Left cardiac atrium (tissue), 4 donors: ENCODE results near the gene DIAPH3. TPM values are rescaled to one million over a fixed set of nuclear protein-coding genes. Genes with fewer than 3 reads are reported as not detected.

ENCODE experiments used
- ATAC-seq, 2 donors: fragments of 200-7000 bp; cut with Tn5 transposase; one replicate each; pipeline ENCODE4 v1.9.1; 2020; ENCODE audit warnings: mild to moderate bottlenecking in 2 of 2, moderate library complexity in 2 of 2
- DNase-seq: peaks from one replicate; pipeline ENCODE4 v3.0.0-alpha.2; 2020
- intact Hi-C, 2 donors: fragments of 100-400 bp; cut with DNase I; formaldehyde crosslinking; loops; one replicate each; pipeline versions ENCODE4 v1.14.1 to v1.15.1; 2022 to 2023
- total RNA-seq, 2 donors: library from RNA; stranded (reverse); fragmentation: NEBNext Ultra II Directional; extraction: Animal tissue kit (Norgen Biotek cat#: 25700); gene quantifications; one replicate each; pipeline ENCODE4 v1.2.1, GENCODE V29; 2021
- donor health status: DM: no; HTN: yes; CAD: no.
- donor health status: DM: no; HTN: yes; CAD: no; lungs with severe emphysema.
- donor health status: DM: yes; HTN: yes; CAD: no.
- donor health status: Dilated cardiomyopathy.

Gene DIAPH3
- total RNA-seq, 2 donors from 2014 or later: 0.26 to 0.50 TPM

DNA sequence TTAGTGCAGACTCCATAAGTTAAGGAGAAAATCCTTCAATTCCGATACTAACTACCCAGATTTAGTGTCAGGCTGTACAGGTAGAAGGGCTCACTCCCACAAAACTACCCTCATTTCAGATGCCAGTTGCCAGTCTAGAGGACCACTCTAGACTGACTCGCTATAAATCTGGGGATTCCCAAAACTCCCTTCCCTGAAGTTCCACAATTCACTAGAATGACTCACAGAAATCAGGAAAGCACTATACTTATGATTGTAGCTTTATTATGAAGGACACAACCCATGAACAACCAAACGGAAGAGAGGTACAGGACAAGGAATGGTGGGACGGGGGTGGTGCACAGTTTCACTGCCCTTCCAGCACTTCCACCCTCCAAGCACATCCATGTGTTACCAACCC is 321.2 kb downstream of the DIAPH3 start:
- no peak for DNase-seq
- ATAC-seq: no peak
- intact Hi-C loops: no loop called here

DNA sequence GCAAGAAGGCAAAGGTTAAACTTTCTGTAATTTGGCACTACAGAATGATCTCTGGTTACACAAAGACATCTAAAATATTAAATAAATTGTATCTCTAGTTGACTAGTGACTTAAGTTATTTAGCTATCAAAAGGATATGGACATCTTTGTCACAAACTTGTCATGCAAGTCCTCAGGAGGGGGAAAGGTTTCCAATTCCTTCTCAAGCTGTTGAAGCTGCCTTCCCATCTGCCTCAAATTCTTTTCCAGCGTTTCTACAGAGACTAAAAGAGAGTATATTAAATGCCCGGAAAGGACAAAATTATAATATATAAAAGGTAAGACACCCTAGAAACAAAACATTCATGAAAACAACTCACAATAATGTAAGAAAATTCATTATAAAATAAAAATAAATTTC is 324.5 kb downstream of the DIAPH3 start:
- no peak for ATAC-seq
- intact Hi-C loops: no loop called here

DNA sequence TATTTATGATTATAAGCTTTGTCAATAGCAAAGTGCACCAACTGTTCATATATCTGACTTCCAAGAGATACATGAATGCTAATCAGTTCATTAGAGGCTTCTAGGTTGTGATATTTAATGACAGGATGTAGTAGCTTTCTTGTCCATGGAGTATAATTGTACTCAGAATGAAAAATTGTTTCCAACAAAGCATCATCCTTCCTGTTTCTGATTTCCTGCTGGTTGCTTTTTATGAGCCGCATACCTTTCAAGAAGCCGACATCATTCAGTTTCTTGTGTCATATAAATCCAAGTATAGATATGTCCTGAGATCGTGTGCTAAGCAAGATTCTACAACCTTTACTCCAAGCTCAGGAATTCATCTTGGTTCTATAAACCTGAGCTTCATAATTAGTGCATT is 326.6 kb downstream of the DIAPH3 start:
- DNase-seq: no peak
- intact Hi-C loops: no loop called here
- no peak for ATAC-seq

More for the DNA sequence above, 324.5 kb downstream of the DIAPH3 start:
- DNase-seq: no peak

DNA sequence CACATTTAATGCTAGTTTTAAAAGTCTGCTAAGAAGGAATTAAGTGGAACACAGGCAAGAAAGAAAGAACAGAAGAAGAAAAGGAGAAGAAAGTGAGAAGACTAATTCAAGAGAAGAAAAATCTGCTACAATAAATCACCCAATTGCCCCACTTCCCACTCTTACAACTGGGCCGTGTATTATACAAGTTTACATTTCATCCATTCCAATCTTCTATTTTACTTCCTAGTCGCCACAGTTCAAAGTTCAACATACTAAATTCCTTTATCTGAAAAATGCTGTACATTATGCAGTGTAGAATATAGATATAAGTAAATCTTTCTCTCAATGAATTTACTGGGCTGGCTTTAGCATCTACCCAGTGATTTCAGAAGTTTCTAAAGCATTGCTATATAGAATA is 328.2 kb downstream of the DIAPH3 start:
- intact Hi-C loops: no loop called here
- no peak for ATAC-seq

DNA sequence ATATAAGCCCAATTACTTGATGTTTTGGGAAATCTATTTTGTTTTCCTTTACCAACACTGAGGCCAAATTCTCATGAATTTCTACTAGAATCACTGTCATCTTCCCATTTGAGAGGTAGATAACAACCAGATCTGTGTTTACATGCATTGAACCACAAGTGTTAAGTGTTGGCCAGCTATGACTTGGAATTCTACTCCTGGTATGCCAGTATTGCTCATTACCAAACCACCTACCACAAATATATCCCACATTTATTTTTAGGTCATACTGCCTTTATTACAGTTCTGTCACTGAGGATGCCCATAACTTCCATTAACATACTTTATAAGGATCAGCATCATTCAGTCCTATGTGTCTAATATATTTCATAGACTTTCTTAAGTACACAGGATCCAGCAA is 328.9 kb downstream of the DIAPH3 start:
- intact Hi-C loops: no loop called here
- no peak for ATAC-seq
- DNase-seq: no peak

More for the DNA sequence above, 328.2 kb downstream of the DIAPH3 start:
- no peak for DNase-seq

DNA sequence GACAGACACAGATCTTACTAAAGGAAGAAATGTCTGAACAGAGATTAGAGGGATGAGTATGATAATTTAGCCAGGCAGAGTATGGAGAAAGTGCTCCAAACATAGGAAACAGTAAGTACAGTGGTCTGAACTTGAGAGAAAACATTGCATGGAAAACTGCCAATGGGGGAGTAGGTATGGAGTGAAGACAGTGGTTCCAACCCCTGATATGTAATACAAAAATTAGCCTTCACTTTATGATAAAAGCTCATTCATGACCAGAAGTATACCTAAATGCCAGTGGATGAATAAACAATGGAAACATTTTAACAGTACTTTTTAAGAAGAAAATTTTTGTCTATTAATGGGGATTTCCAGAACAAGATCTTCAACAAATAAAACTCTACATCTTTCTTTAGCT is 334.0 kb downstream of the DIAPH3 start:
- DNase-seq: no peak
- intact Hi-C loops: no loop called here
- no peak for ATAC-seq

DNA sequence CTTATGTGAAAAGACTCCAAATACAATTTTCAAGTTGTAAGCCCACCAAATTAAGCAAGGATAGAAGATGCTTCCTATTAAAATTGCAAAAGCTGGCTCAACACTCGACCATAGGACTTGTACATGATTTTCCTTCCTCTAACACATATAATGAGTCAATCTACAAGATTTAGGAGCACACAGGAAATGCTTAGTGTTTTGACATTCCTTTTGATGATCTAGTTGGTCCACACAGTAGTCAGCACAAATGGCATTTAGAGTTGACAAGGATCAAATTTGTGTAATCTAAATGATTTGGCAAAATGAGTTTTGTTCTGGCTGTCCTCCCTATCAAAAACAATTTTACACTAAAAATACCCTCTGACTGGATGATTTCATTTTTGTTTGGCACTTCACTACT is 340.2 kb downstream of the DIAPH3 start:
- intact Hi-C loops: no loop called here
- DNase-seq: no peak
- ATAC-seq: no peak

DNA sequence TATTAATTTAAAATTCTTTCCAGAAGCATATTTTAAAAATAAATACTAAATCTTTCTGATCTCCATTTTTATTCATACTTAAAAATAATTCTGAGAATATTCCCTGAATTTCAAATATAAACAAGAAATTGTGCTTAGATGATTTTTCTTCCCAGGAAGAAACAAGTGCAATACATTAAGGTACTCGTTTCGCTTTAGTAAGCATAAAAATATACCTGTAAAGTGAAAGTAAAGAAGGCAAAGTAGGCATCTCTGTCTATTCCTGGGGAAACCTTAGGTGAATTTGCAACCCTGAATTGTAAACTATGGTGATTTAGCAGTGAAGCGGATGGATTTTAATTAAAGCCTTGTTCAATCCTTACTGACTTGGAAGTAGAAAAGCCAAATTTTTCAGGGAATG is 354.2 kb downstream of the DIAPH3 start:
- ATAC-seq (no peak), DNase-seq (no peak)
- intact Hi-C loops: no loop called here

DNA sequence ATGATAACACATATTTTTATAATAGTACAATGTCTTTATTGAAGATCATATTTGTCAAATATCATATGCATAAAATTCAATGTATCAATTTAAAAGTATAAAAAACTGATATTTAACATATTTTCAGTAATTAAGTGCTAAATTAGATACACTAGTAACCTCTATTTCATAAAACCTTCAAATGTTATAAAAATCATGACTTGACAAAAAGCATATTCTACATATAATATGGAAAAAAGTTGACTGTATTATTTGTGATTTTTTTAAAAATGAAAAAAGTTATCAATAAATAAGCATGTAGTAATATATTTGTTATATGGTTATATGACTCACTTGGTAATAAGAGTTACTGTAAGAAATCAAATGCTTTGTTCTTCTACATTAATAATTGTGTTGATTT is 356.9 kb downstream of the DIAPH3 start:
- no peak for DNase-seq
- no peak for ATAC-seq
- intact Hi-C loops: no loop called here

DNA sequence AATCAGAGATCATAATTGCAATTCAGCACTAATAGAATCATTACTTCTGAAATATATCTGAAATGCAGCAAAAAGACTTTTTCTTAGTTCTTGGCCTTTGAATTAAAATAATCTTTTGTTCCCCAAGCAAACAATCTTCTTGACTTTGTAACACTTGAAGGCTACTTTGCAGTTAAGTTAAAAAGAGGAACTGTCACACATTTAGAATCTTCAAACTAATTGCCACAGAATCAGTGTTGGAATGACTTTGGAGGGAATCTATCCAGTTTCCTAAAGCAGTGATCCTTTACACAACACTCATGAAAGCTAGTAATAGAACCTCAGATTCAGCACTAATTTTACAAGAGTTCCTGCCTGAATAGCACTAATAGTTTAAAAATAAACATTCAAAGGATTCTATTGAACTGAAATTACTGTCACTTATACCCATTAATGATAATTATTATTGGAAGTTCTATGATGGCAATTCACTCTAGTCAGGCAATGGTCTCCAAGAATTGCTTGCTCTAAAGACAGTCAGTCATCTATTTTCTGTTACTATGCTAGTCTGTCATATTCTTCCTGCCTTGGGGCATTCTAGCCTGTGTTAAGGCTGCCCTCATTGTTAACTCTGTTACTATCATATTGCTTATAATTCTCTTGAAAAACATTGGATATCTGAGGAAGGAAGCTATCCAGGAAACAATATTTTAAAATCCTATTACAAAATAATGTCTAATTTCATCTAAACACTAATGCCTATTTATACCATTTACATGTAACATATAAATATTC is 362.4 kb downstream of the DIAPH3 start:
- intact Hi-C loops: no loop called here
- DNase-seq (no peak), ATAC-seq (no peak)

DNA sequence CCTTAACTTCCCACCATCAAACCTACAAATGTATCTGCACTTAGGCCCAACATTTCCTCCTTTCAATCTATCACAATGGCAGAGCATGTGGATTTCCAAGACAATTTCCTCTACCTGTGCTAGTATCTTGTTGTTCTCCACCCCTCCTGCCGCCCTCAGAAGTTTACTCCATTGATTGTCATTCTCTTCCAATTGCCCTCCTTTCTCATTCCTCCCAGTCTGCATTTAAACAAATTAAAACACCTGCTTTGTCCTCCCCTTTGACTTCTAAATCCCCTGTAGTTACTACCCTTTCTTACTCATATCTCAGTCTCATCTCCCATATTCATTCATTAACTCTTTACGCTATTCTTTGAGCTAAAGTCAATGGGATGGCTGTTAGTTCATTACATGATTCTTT is 370.6 kb downstream of the DIAPH3 start:
- ATAC-seq (no peak), DNase-seq (no peak)
- intact Hi-C loops: no loop called here

DNA sequence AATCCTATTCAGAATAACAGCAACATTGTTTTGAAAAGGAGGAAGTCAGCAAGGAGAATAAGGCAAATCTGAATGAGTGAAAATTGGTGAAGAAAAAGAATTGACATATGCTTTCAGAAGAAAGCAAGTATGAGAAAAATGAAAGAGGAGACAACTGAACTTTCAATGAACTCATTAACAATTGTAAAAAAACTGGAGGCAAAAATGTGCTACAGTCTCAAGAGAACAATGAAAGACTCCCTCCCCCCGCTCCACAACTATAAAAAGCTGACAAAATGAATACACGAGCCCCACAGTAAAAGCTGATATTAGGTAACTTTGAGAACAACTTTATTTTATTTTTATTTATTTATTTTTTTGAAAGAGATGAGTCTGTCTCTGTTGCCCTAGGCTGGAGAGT is 373.1 kb downstream of the DIAPH3 start:
- ATAC-seq (no peak), DNase-seq (no peak)
- intact Hi-C loops: no loop called here

DNA sequence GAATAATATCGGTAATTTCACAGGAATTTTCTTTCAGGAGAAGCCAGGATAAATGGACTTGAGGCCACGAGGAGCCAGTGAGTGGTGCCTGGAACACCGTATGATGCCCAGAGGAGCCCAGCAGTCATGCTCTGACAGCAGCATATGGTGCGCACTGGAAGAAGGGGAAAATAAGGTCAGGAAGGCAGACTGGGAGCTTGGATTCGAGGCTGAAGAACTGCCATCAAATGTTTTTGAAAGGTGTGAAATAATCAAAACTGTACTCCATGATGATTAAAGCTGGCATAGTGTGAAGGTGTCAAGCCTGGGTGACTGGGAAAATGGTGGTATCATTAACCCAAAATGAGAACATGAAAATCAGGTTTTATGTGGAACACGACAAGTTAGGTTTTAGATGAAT is 374.2 kb downstream of the DIAPH3 start:
- ATAC-seq: no peak
- intact Hi-C loops: no loop called here
- DNase-seq: no peak

DNA sequence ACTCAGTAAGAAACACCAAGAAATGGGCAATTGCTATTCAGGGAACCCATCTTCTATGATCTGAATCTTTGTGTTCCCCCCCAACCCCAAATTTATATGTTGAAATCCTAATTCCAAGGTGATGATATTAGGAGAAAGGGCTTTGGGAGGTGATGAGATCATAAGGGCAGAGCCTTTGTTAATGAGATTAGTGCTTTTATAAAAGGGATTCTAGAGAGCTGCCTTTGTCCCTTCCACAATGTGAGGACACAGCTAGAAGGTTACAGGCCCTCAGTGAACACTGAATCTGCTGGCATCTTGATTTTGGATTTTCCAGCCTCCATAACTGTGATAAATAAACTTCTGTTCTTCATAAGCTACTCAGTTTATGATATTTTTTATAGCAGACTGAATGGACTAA is 376.0 kb downstream of the DIAPH3 start:
- DNase-seq (no peak), ATAC-seq (no peak)
- intact Hi-C loops: no loop called here

DNA sequence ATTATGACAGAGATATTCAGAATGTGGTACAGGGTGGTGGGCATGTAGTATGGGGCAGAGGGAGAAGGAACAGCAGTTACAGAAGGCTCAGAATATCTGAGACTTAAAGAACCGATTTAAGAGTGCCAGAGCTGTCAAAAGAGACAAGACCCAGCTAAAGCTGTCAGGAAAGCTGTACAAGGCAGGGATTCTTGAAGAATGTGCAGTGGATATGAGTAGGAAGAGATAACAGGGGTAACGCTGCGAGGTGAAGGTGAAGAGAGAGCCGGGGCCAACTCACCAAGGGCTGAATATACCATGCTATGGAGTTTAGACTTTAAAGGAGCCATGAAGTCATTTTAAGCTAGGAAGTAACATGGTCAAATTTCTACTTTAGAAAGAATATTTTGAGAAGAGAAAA is 381.0 kb downstream of the DIAPH3 start:
- ATAC-seq (no peak), DNase-seq (no peak)
- intact Hi-C loops: no loop called here

DNA sequence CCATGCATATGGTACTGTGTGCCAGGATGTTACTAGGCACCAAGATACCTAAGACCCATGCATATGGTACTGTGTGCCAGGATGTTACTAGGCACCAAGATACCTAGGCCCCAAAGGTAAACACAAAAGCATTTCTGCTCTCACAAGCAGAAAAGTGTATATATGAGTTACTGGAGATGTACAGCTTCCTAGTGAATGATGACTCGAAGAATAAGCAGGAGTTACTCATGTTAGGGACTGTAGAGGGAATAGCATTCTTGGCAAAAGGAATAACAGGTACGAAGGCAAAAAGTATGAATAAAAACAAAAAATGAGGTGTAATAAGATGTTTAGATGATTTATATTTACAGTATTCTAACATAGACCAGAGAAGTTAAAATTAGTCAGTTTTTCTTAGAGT is 383.7 kb downstream of the DIAPH3 start:
- no peak for DNase-seq
- intact Hi-C loops: no loop called here
- no peak for ATAC-seq

DNA sequence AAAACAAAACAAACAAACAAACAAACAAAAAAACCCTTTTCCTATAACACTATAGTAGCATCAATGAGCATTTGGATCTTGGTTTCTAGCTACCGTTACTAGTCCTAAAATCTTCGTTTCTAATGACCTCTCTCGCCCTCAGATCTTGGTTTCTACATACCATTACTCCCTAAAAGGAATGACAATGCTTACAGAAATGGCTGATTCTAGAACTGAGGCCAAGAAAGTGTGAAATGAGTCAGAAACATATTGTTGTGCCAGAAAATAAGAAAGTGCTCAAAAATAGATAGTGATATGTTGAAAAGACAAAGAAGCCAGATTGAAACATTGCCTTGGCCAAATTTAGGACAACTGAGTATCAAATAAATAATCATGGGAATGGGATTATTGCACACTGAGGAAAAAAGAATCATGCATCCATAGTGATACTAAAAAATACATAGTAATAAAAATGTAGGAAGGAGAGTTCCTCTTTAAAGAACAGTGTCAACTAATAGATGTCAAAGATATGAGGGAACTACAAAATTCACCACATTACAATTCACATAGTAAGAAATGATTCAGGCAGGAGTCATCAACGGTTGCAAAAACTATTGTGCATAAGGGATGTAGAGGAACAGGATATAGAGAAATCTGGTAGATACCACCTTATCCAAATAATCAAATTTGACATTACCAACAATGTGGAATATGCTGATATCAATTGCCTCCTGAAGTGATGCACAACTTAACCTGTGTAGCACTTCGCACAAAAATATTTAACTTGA is 386.6 kb downstream of the DIAPH3 start:
- intact Hi-C loops: no loop called here
- no peak for DNase-seq
- ATAC-seq: no peak

DNA sequence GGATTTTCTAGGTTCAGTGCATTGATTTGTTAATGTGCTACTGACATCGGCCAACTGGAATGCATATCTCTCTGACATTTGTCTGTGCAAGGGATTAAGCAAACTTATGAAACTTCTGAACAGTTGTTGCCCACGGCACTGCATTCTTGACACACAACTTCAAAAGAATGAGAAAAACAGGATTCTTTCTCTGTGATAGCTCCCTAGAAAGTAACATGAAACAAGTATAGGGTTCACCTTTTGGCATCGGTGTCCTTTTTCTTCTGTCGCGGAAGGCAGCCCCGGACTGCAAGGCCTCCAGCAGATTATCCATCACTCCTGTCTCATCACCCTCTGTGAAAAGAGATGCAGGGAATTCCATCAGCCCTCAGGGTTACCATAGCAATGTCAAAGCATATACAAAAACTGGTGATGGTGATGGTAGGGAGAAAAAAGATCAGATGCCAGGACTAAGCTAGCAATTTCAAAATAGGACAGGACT is 389.2 kb downstream of the DIAPH3 start:
- intact Hi-C loops: no loop called here
- DNase-seq (no peak), ATAC-seq (no peak)

DNA sequence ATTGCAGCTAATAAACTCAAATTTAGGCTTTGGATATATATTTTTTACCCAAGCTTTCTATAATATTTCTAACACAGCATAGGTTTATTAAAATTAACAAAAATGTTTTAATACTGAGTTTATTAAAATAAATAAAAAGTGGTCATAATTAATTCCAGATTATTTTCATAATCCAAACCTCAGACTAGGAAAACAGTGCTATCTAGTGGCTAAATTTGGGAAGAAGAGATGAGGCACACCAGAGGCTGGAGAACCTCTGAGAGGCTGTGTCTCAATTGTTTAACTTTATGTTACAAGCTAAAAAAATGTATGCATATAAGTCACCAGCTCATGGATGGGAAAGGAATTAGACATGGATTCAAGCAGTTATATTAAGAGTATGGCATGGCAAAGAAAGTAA is 392.5 kb downstream of the DIAPH3 start:
- intact Hi-C loops: no loop called here
- ATAC-seq: no peak
- no peak for DNase-seq

DNA sequence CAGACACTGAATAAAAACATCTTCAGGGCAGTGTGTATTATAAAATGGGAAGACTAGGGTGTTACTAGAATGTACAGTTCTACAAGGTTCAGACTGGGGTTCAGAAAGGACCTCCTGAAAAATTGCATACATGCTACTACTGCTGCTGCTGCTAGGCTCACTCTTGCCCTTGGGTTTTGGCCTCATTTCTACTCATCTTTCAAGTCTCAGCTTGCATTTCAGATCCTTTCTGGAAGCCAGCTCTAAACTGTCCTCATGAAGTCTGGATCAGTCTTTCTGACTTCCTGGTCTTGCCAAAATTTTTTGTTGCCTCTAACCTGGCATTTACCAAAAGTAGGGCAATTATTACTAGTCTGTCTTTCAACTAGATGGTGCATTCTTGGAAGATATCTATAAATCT is 393.3 kb downstream of the DIAPH3 start:
- intact Hi-C loops: no loop called here
- no peak for DNase-seq
- ATAC-seq: no peak

DNA sequence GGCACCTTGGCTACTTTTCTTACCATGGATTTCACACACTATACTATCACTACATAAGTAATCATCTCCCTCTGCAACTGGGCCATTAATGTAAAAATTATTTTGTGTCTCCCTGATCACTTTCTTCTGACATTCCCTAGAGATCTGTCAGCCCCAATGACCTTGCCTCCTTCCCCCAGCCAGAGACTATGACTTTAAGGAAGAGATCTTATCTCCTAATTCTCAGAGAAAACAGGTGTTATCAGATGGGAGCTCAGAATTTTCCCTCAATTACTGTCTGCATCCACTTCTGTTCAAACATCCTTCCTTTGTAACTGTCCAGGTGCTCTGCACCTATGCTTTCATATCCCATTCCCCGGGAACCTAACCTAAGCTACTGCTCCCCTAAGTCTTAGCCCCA is 397.5 kb downstream of the DIAPH3 start:
- intact Hi-C loops: loop anchor here in 1 of 2 donors (10.0 kb wide), 1 partner anchor 371 kb away; no protein-coding TSS in a partner anchor
- ATAC-seq (no peak), DNase-seq (no peak)
